Measurements from ENCODE around the gene ARHGEF4. TPM values are rescaled to one million over a fixed set of nuclear protein-coding genes. Genes with fewer than 3 reads are reported as not detected.

Gene ARHGEF4
- total and polyA plus RNA-seq, 2 donors (not counting 3 experiments of a cell fraction or from before 2014, with no cell fraction given): not detected

DNA sequence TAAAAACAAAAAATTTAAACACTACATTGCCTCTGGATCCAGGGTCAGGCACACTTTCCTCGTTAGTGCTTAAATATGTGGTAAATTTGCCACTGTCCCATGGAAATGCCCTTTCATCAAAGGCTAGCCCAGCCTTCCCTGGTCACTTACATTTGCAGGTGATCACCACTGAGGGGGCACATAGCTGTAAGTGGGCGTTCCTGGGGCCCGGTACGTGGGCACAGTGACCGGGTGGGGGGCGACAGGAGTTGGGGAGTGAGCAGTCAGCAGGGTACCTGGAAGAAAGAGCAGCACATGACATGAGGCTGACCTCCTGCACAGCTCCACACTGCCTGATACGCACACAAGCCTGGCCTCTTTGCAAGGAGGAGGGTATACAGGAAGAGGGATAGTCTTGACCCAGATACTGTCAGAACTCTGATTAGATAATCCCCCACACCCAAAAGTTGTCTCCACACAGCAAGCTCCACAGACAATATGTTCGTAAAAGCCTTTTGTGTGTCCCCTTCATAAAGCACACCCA, 216.1 kb downstream of the ARHGEF4 start:
- H3K4me1 ChIP-seq (ENCODE audit: control insufficient read depth, extremely low read depth, insufficient read depth, low read length): no peaks in the 10 kb centered on the region
- dilution Hi-C loops (cut with MboI; ENCODE audit: extremely low pct_ligation_motif_present, low sequenced_read_pairs): no loop called here
- intact Hi-C loops (cut with micrococcal nuclease): no loop called here
- H3K4me2 ChIP-seq (ENCODE audit: insufficient read depth, low read length): no peak overlapping the region
- POLR2A ChIA-PET: no interaction called here
- H2AFZ ChIP-seq (ENCODE audit: low read depth, low read length): no peak overlapping the region
- H3K27me3 ChIP-seq (ENCODE audit: control insufficient read depth in 2 of 2, insufficient read depth in 2 of 2, low read length in 2 of 2): no peaks in the 10 kb centered on the region
- TF ChIP-seq POLR2A (IDR thresholded peaks at IDR 0.05; ENCODE audit: low read depth, low read length): no peak
- no peak for TF ChIP-seq MYC (IDR thresholded peaks at IDR 0.05; ENCODE audit: low read depth, low read length)
- TF ChIP-seq GATA2 (IDR thresholded peaks at IDR 0.05; ENCODE audit: insufficient read depth, insufficient read length, low read depth, low read length): no peak
- TF ChIP-seq, protein P1, sequence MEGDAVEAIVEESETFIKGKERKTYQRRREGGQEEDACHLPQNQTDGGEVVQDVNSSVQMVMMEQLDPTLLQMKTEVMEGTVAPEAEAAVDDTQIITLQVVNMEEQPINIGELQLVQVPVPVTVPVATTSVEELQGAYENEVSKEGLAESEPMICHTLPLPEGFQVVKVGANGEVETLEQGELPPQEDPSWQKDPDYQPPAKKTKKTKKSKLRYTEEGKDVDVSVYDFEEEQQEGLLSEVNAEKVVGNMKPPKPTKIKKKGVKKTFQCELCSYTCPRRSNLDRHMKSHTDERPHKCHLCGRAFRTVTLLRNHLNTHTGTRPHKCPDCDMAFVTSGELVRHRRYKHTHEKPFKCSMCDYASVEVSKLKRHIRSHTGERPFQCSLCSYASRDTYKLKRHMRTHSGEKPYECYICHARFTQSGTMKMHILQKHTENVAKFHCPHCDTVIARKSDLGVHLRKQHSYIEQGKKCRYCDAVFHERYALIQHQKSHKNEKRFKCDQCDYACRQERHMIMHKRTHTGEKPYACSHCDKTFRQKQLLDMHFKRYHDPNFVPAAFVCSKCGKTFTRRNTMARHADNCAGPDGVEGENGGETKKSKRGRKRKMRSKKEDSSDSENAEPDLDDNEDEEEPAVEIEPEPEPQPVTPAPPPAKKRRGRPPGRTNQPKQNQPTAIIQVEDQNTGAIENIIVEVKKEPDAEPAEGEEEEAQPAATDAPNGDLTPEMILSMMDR (IDR thresholded peaks at IDR 0.05; ENCODE audit: extremely low read depth in 1 of 2, insufficient read depth in 1 of 2, low read depth in 1 of 2, low read length in 2 of 2): no peak
- TF ChIP-seq FOS (IDR thresholded peaks at IDR 0.05; ENCODE audit: borderline replicate concordance, insufficient read depth, low read length): no peak
- TF ChIP-seq POLR2AphosphoS5 (IDR thresholded peaks at IDR 0.05; ENCODE audit: insufficient read depth, low read depth, low read length): no peak
- no peak for TF ChIP-seq EZH2 (IDR thresholded peaks at IDR 0.05; ENCODE audit: borderline replicate concordance, low read depth, low read length, severe bottlenecking)
- no peak for TF ChIP-seq JUN (IDR thresholded peaks at IDR 0.05; ENCODE audit: borderline replicate concordance, insufficient read depth, insufficient read length, low read depth)
- TF ChIP-seq MAX (IDR thresholded peaks at IDR 0.05; ENCODE audit: insufficient read depth, insufficient read length): no peak
- CTCF ChIA-PET: no interaction called here
- H3K9ac ChIP-seq (replicated peaks; ENCODE audit: extremely low read depth, insufficient read depth, low read length): no peak overlapping the region
- no peaks in the 10 kb centered on the region for H3K9me3 ChIP-seq (replicated peaks; ENCODE audit: control insufficient read depth, insufficient read depth, low read length)
- H3K79me2 ChIP-seq (ENCODE audit: control insufficient read depth, insufficient read depth, low read length): peaks cover 33% of the 10 kb centered on the region
- BruUV-seq (replicated peaks): no TSS peak
- peaks cover 31 to 57% of the 10 kb centered on the region in 2 experiments for H3K36me3 ChIP-seq (ENCODE audit: control insufficient read depth in 2 of 2, extremely low read depth in 1 of 2, insufficient read depth in 2 of 2, low read length in 2 of 2)
- H3K4me3 ChIP-seq (replicated peaks in 1 of 3; ENCODE audit: insufficient read depth in 1 of 3, low read depth in 1 of 3, low read length in 3 of 3): no peak overlapping the region
- no peak overlapping the region for H3K27ac ChIP-seq (ENCODE audit: insufficient read depth, low read depth, low read length)
- no peak for FAIRE-seq
- DNase-seq (ENCODE audit: low read depth, low spot score): no peak
- H4K20me1 ChIP-seq (replicated peaks; ENCODE audit: control insufficient read depth, extremely low read depth, insufficient read depth, low read length): peaks cover 14% of the 10 kb centered on the region
- H3K9me1 ChIP-seq (replicated peaks; ENCODE audit: control insufficient read depth, extremely low read depth, insufficient read depth, low read length): no peaks in the 10 kb centered on the region

Data from endothelial cell of umbilical vein (primary cell).